GM12878 (cell line): ENCODE measurements around the gene GSG1L2.

Experiments
- CREM ChIP-seq: IDR thresholded peaks from 2 replicates; pipeline ENCODE4 v1.6.1; 2014; ENCODE audit warnings: antibody characterized with exemption, low read depth
- PAX8 ChIP-seq: fragments of 450-650 bp; IDR thresholded peaks from 2 replicates; pipeline ENCODE4 v1.6.1; 2017; ENCODE audit warnings: mild to moderate bottlenecking, moderate library complexity
- SMARCA5 ChIP-seq: fragments of 450-650 bp; IDR thresholded peaks from 2 replicates; pipeline ENCODE4 v1.6.1; 2017; ENCODE audit warnings: mild to moderate bottlenecking
- SP1 ChIP-seq: IDR thresholded peaks from one replicate; pipeline ENCODE4 v1.6.1; 2011; ENCODE audit warnings: low read depth, low read length
- TAF1 ChIP-seq: IDR thresholded peaks from 2 replicates; pipeline ENCODE4 v1.6.1; 2011; ENCODE audit warnings: mild to moderate bottlenecking, low read depth, low read length, borderline replicate concordance
- YY1 ChIP-seq: IDR thresholded peaks from 2 replicates; pipeline ENCODE4 v1.6.1; 2011; ENCODE audit warnings: low read depth, mild to moderate bottlenecking, low read length
- TF ChIP-seq, protein P1 (sequence below), 3 experiments: IDR thresholded peaks in 2 of 3; conservative IDR thresholded peaks in 1 of 3; 2 replicates each; pipeline ENCODE4 v1.5.1; 2011; ENCODE audit warnings: low read depth in 3 of 3, low read length in 3 of 3, mild to moderate bottlenecking in 3 of 3, control low read depth in 2 of 3, moderate library complexity in 2 of 3, inconsistent platforms in 1 of 3, mixed read lengths in 1 of 3; ENCODE audit not compliant: control insufficient read depth in 2 of 3, insufficient read depth in 1 of 3; ENCODE audit errors: extremely low read depth in 1 of 3
- TF ChIP-seq, protein P2 (sequence below): IDR thresholded peaks from 2 replicates; pipeline ENCODE4 v1.6.1; 2012; ENCODE audit warnings: mild to moderate bottlenecking, low read depth, low read length
- TF ChIP-seq, protein P3 (sequence below): fragments of 450-650 bp; conservative IDR thresholded peaks from 2 replicates; pipeline ENCODE4 v1.6.1; 2017; ENCODE audit warnings: mild to moderate bottlenecking, moderate library complexity

DNA sequence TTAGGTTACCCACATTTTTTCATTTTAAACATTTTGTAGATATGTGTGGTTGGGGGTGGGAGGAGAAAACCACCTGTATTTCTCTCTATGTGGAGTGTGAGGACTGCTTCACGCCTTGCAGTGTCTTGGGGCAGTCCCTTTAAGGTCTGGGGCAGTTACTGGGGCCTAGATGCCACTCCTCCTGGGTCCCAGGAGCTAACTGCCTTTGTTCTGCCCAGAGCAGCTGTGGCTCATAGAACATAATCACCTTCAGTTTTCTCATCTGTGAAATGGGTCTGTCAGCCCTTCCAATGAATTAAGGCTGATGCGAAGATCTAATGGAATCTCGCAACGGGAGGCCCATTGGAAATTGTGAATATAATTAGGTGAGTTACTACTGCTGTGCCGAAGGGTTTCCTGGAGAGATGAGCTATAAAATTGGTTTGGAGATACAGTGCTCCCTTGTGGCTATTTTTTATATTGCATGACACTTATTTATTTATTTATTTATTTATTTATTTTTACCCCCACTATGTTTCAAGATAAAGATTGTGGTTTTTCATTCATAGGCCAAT, 53.4 kb downstream of the GSG1L2 start:
- TF ChIP-seq, protein P1, sequence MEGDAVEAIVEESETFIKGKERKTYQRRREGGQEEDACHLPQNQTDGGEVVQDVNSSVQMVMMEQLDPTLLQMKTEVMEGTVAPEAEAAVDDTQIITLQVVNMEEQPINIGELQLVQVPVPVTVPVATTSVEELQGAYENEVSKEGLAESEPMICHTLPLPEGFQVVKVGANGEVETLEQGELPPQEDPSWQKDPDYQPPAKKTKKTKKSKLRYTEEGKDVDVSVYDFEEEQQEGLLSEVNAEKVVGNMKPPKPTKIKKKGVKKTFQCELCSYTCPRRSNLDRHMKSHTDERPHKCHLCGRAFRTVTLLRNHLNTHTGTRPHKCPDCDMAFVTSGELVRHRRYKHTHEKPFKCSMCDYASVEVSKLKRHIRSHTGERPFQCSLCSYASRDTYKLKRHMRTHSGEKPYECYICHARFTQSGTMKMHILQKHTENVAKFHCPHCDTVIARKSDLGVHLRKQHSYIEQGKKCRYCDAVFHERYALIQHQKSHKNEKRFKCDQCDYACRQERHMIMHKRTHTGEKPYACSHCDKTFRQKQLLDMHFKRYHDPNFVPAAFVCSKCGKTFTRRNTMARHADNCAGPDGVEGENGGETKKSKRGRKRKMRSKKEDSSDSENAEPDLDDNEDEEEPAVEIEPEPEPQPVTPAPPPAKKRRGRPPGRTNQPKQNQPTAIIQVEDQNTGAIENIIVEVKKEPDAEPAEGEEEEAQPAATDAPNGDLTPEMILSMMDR (IDR thresholded peaks at IDR 0.05 in 2 of 3, conservative IDR thresholded peaks at IDR 0.05 in 1 of 3; ENCODE audit: control insufficient read depth in 2 of 3, extremely low read depth in 1 of 3, insufficient read depth in 1 of 3, low read depth in 3 of 3, low read length in 3 of 3) = peak in 2 of 3 experiments; percentile 8 to 21; a peak in 2 of 6 replicates
- no peak for TF ChIP-seq SP1
- no peak for TF ChIP-seq TAF1
- no peak for TF ChIP-seq CREM
- TF ChIP-seq, protein P2, sequence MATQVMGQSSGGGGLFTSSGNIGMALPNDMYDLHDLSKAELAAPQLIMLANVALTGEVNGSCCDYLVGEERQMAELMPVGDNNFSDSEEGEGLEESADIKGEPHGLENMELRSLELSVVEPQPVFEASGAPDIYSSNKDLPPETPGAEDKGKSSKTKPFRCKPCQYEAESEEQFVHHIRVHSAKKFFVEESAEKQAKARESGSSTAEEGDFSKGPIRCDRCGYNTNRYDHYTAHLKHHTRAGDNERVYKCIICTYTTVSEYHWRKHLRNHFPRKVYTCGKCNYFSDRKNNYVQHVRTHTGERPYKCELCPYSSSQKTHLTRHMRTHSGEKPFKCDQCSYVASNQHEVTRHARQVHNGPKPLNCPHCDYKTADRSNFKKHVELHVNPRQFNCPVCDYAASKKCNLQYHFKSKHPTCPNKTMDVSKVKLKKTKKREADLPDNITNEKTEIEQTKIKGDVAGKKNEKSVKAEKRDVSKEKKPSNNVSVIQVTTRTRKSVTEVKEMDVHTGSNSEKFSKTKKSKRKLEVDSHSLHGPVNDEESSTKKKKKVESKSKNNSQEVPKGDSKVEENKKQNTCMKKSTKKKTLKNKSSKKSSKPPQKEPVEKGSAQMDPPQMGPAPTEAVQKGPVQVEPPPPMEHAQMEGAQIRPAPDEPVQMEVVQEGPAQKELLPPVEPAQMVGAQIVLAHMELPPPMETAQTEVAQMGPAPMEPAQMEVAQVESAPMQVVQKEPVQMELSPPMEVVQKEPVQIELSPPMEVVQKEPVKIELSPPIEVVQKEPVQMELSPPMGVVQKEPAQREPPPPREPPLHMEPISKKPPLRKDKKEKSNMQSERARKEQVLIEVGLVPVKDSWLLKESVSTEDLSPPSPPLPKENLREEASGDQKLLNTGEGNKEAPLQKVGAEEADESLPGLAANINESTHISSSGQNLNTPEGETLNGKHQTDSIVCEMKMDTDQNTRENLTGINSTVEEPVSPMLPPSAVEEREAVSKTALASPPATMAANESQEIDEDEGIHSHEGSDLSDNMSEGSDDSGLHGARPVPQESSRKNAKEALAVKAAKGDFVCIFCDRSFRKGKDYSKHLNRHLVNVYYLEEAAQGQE = no peak
- TF ChIP-seq PAX8 = no peak
- TF ChIP-seq, protein P3, sequence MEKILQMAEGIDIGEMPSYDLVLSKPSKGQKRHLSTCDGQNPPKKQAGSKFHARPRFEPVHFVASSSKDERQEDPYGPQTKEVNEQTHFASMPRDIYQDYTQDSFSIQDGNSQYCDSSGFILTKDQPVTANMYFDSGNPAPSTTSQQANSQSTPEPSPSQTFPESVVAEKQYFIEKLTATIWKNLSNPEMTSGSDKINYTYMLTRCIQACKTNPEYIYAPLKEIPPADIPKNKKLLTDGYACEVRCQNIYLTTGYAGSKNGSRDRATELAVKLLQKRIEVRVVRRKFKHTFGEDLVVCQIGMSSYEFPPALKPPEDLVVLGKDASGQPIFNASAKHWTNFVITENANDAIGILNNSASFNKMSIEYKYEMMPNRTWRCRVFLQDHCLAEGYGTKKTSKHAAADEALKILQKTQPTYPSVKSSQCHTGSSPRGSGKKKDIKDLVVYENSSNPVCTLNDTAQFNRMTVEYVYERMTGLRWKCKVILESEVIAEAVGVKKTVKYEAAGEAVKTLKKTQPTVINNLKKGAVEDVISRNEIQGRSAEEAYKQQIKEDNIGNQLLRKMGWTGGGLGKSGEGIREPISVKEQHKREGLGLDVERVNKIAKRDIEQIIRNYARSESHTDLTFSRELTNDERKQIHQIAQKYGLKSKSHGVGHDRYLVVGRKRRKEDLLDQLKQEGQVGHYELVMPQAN = no peak
- TF ChIP-seq SMARCA5 = no peak
- no peak for TF ChIP-seq YY1
